ENCODE results near the gene DNASE1L2.

GRCh38 chr16:2282262-2282661 is 46.0 kb downstream of the DNASE1L2 start:
- TF ChIP-seq, protein P1, sequence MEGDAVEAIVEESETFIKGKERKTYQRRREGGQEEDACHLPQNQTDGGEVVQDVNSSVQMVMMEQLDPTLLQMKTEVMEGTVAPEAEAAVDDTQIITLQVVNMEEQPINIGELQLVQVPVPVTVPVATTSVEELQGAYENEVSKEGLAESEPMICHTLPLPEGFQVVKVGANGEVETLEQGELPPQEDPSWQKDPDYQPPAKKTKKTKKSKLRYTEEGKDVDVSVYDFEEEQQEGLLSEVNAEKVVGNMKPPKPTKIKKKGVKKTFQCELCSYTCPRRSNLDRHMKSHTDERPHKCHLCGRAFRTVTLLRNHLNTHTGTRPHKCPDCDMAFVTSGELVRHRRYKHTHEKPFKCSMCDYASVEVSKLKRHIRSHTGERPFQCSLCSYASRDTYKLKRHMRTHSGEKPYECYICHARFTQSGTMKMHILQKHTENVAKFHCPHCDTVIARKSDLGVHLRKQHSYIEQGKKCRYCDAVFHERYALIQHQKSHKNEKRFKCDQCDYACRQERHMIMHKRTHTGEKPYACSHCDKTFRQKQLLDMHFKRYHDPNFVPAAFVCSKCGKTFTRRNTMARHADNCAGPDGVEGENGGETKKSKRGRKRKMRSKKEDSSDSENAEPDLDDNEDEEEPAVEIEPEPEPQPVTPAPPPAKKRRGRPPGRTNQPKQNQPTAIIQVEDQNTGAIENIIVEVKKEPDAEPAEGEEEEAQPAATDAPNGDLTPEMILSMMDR (IDR thresholded peaks at IDR 0.05): no peak
- TF ChIP-seq POLR2A (IDR thresholded peaks at IDR 0.05): no peak
